CD4-positive, alpha-beta T cell treated with Interleukin-15 for 1 hour (primary cell): ENCODE data around the gene ABCC11.

Experiments used
- DNase-seq: peaks from one replicate; pipeline ENCODE4 v3.0.0-alpha.2; 2020

The ABCC11 gene

DNA sequence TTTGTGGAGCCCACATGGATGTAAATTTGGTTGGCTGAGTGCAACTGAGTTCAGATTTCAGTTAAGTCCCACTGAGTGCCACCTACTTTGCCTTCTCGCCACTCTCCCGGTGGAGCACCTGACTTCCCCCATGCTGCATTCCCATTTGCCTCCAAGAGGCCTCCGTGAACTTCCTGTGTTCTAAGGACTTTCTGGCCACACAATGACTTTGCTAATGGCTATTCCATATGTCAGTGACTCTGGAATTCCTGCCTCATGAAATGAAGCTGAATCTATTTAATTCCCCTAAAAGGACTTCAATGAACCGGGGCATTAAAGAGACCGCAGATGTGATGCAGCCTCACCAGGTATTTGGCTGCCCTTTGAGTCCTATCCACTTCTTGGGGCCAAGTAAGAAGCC, 121.5 kb downstream of the ABCC11 start:
- DNase-seq, result no peak

DNA sequence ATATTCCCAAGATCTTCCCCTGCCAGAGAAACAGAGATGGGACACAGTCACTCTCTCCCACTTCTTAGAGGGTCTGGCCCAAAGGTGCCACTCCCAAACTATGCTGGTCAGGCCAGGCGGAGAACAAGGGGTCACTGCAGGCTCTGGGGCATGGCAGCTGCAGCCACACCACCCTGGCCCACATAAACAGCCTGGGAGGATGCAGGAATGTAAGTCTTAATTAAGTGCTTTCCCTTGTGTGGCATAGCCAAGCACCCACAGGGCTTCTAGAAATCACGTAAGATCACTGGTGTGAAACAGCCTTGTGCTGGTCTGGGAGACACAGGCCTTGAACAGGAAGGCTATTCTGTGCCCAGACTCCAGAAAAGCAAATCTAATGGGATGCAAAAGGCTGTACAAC, 123.1 kb downstream of the ABCC11 start:
- DNase-seq, result no peak

DNA sequence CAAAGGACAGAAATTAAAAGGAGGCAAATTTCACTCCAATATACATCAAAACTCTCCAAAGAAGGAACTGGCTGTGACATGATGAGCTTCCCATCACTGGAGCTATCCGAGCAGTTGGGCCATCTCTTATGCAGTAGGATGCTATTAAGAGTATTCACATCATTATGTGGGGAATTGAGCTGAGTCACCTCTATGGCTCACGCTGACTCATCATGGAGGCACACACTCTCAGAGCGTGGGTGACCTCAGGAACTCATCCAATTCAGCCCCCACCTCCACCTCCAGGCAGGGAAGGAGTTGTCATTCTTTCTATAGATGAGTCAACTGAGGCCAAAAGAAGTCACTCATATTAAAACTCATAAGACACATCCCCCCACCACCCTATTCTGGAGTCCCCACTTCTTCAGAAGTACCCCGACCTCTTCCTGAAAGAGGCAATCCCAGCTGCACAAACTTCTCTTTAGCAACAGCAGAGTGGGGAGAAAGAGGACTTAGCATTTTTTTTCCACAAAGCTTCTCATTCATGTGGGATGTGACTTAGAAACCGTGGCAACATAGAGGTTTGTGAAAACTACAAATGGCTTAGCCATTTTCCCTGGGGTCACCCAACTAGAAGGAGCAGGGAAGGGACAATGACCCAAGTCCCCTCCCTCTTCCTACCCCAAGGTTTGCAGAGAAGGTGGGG, 124.1 kb downstream of the ABCC11 start:
- no peak for DNase-seq

DNA sequence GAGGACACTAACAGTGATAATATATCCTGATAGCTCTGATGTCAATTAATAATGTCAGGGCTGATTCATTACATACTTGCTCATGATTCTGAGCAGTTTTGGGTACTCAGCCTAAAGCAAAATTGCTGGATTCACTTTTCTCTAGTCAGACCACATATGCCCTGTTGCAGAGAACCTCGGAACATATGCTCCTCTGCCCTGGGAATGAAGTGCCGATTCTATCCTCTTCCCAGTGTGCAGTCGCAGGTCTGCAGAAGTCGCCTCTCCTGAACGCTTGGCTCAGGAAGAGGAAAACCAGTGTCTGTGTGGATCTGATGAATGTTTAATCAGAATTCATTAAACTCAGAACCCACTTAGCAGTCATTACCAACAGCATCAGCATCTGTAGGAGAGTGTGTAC, 126.1 kb downstream of the ABCC11 start:
- no peak for DNase-seq

DNA sequence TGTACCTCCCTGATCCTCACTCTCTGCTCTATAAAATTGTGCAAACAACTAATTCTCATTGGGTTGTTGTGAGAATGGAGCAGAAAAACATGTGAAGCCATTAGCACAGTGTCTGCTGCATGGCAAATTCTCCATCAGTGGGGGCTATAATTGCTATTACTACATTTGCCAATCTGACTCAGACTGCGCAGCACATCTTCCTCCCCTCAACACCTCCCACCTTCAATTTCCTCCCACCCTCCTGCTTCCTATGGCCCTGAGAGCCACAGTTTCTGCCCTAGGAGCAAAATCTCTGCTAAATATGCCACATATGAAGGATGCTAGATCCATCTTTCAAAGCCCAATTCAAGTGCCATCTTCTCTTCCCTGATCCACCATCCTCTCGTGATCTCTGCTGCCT, 128.5 kb downstream of the ABCC11 start:
- no peak for DNase-seq

DNA sequence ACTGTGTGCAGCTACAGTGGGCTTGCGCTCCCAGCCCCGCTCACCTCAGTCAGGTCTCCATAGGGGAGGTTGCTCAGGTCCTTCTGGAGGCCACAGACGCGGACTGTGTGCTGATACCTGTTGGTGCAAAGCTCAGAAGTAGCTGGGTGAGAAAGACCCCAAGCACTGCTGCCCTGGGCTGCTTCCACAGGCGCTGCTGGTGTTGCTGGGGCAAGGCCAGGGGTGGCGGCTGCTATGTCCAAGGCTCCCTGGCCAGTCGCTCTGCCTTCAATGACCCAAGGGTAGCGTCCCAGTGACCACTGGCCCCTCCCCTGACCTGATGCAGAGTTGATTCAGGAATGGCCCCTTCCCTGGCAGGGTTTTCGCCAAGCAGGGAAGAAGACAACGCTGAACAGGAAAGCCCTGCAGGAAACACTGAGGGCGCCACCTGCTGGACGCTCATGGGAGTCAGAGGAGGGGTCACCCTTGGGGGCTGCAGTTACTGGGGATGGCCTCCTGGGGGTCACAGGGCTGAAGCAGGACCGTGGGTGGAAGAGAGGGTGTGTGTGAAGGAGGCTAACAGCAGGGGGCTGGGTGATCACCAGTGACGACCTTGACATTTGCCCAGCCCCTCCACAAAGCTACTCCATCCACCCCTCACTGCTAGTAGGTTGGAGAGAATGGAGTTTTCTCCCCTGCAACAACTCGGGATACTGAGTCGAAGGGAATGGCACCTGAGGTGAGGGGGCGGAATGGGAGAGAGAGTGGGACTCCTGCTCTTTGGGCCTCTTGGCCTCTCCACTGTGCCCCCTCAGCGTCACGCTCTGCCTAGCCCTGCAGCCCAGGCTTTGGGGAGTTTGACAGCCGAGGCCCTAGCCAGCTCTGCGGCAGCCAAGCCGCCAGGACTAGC, 129.9 kb downstream of the ABCC11 start:
- peak; percentile 30 for DNase-seq
